Uterus (tissue), 2 donors: ENCODE measurements around the gene PKP4.

Experiments
- POLR2A ChIP-seq, 2 donors: fragments of 450-650 bp; IDR thresholded peaks; one replicate each; pipeline ENCODE4 v1.6.1; 2016; ENCODE audit warnings: antibody characterized with exemption in 2 of 2, mild to moderate bottlenecking in 1 of 2, moderate library complexity in 1 of 2
- TF ChIP-seq, protein P1 (sequence below), 4 experiments: fragments of 200-600 bp in 2 of 4; fragments of 450-650 bp in 2 of 4; sonication (generic) in 2 of 4; IDR thresholded peaks; one replicate each; pipeline ENCODE4 v1.5.1; 2016 to 2019; ENCODE audit warnings: antibody characterized with exemption in 4 of 4, mild to moderate bottlenecking in 2 of 4, moderate library complexity in 1 of 4

DNA sequence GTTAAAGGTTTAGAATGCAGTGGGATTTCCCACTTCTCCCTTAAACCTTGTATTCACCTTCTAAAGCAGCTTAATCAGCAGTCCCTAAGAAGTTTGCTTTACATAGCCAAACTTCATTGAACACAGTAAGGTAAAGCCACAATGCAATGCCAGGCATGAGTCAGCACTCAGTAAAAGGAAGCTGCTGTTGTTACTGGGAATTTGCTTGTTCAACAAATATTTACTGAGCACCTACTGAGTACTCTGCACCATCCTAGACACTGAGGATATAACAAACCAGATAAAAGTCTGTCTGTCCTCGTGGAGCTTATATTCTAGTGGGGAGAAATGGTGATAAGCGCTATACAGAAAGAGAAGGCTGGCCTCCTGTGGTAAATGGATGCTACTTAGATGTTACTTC lies 162.7 kb downstream of the PKP4 start:
- TF ChIP-seq POLR2A (IDR thresholded peaks at IDR 0.05) = no peak
- TF ChIP-seq, protein P1, sequence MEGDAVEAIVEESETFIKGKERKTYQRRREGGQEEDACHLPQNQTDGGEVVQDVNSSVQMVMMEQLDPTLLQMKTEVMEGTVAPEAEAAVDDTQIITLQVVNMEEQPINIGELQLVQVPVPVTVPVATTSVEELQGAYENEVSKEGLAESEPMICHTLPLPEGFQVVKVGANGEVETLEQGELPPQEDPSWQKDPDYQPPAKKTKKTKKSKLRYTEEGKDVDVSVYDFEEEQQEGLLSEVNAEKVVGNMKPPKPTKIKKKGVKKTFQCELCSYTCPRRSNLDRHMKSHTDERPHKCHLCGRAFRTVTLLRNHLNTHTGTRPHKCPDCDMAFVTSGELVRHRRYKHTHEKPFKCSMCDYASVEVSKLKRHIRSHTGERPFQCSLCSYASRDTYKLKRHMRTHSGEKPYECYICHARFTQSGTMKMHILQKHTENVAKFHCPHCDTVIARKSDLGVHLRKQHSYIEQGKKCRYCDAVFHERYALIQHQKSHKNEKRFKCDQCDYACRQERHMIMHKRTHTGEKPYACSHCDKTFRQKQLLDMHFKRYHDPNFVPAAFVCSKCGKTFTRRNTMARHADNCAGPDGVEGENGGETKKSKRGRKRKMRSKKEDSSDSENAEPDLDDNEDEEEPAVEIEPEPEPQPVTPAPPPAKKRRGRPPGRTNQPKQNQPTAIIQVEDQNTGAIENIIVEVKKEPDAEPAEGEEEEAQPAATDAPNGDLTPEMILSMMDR (IDR thresholded peaks at IDR 0.05) = no peak
